Activated T-helper 2 cell treated with anti-CD3 and anti-CD28 coated beads, Interferon-gamma antibody, Interleukin-2, Interleukin-4, amounts not matched to agents 10 μg/mL and 5 μg/mL and 100 μg/mL, durations not matched to agents 14 hours and 24 hours and 36 hours (primary cell): ENCODE data around the gene CHKA. TPM values are rescaled to one million over a fixed set of nuclear protein-coding genes. Genes with fewer than 3 reads are reported as not detected.

Experiments used
- DNase-seq: peaks from one replicate; pipeline ENCODE4 v3.0.0; 2021; ENCODE audit warnings: low spot score
- H3K27ac Mint-ChIP-seq: one replicate; pipeline ENCODE4 v1.8.0; 2021; ENCODE audit warnings: mixed read lengths
- H3K27me3 Mint-ChIP-seq: one replicate; pipeline ENCODE4 v1.8.0; 2021; ENCODE audit warnings: low read depth, mixed read lengths
- H3K36me3 Mint-ChIP-seq: one replicate; pipeline ENCODE4 v1.8.0; 2021; ENCODE audit warnings: low read depth, mixed read lengths
- H3K4me1 Mint-ChIP-seq: one replicate; pipeline ENCODE4 v1.8.0; 2021; ENCODE audit warnings: low read depth, mixed read lengths
- H3K4me3 Mint-ChIP-seq: one replicate; pipeline ENCODE4 v1.8.0; 2021; ENCODE audit warnings: low read depth, mild to moderate bottlenecking, moderate library complexity, mixed read lengths
- H3K9me3 Mint-ChIP-seq: one replicate; pipeline ENCODE4 v1.8.0; 2021; ENCODE audit warnings: mixed read lengths
- intact Hi-C: fragments of 100-400 bp; cut with micrococcal nuclease; formaldehyde crosslinking; loops from one replicate; pipeline ENCODE4 v1.15.1; 2023
- total RNA-seq: library from RNA; stranded (reverse); gene quantifications from 2 replicates; pipeline ENCODE4 v1.2.3, GENCODE V29; 2022

The CHKA gene
- total RNA-seq, 1 donor from 2014 or later: 16.9 TPM

GRCh38 chr11:68020575-68020974, 100.6 kb downstream of the CHKA start:
- no peaks in the 10 kb centered on the region for H3K4me1 Mint-ChIP-seq
- H3K27ac Mint-ChIP-seq: no peak overlapping the region
- H3K9me3 Mint-ChIP-seq: no peaks in the 10 kb centered on the region
- no peak overlapping the region for H3K4me3 Mint-ChIP-seq
- intact Hi-C loops: no loop called here
- no peaks in the 10 kb centered on the region for H3K27me3 Mint-ChIP-seq
- H3K36me3 Mint-ChIP-seq: no peaks in the 10 kb centered on the region
- DNase-seq: no peak

DNA sequence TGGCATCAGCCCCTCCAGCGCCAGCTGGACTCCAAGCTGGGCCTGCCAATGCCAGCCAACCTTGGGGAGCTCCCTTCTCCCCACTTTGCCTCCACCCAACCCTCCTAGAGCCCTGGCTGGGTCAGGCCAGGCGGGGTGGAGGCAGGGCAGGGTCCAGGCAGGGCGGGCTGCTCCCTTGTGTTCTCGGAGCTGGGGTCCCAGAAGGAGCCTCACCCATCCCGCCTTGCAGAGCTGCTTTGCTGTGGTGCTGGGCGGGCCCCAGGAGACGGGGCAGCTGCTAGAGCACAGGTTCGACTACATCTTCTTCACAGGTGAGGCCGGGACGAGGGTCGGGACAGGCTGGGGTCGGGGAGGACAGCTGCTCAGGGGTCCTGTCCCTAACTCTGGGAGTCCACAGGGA, 101.7 kb downstream of the CHKA start:
- intact Hi-C loops: no loop called here
- Mint-ChIP-seq H3K4me1 (no peaks in the 10 kb centered on the region), H3K4me3 (no peak overlapping the region), H3K36me3 (no peaks in the 10 kb centered on the region), H3K9me3 (no peaks in the 10 kb centered on the region), H3K27ac (no peak overlapping the region), H3K27me3 (no peaks in the 10 kb centered on the region)
- no peak for DNase-seq

- H3K27me3 Mint-ChIP-seq: no peaks in the 10 kb centered on the region
- no peak overlapping the region for H3K4me3 Mint-ChIP-seq
- intact Hi-C loops: no loop called here
- DNase-seq: no peak
- H3K9me3 Mint-ChIP-seq: no peaks in the 10 kb centered on the region
- H3K36me3 Mint-ChIP-seq: no peaks in the 10 kb centered on the region
- H3K4me1 Mint-ChIP-seq: no peaks in the 10 kb centered on the region
- H3K27ac Mint-ChIP-seq: no peak overlapping the region
Measured at GRCh38 chr11:68018730-68019190, 102.4 kb downstream of the CHKA start.

GRCh38 chr11:68017980-68018729, 103.0 kb downstream of the CHKA start:
- DNase-seq: no peak
- no peaks in the 10 kb centered on the region for H3K36me3 Mint-ChIP-seq
- no peak overlapping the region for H3K27ac Mint-ChIP-seq
- H3K4me1 Mint-ChIP-seq: no peaks in the 10 kb centered on the region
- H3K27me3 Mint-ChIP-seq: no peaks in the 10 kb centered on the region
- intact Hi-C loops: no loop called here
- H3K4me3 Mint-ChIP-seq: no peak overlapping the region
- no peaks in the 10 kb centered on the region for H3K9me3 Mint-ChIP-seq

GRCh38 chr11:68016904-68017817, 104.0 kb downstream of the CHKA start:
- no peak overlapping the region for H3K27ac Mint-ChIP-seq
- H3K4me1 Mint-ChIP-seq: no peaks in the 10 kb centered on the region
- no peaks in the 10 kb centered on the region for H3K36me3 Mint-ChIP-seq

GRCh38 chr11:68016161-68016903, 104.9 kb downstream of the CHKA start:
- H3K36me3 Mint-ChIP-seq: no peaks in the 10 kb centered on the region
- H3K27ac Mint-ChIP-seq: no peak overlapping the region
- no peaks in the 10 kb centered on the region for H3K9me3 Mint-ChIP-seq
- intact Hi-C loops: no loop called here
- no peaks in the 10 kb centered on the region for H3K27me3 Mint-ChIP-seq
- H3K4me3 Mint-ChIP-seq: no peak overlapping the region
- H3K4me1 Mint-ChIP-seq: no peaks in the 10 kb centered on the region
- no peak for DNase-seq

More at GRCh38 chr11:68016904-68017817, 104.0 kb downstream of the CHKA start:
- H3K9me3 Mint-ChIP-seq: no peaks in the 10 kb centered on the region
- intact Hi-C loops: no loop called here
- H3K27me3 Mint-ChIP-seq: no peaks in the 10 kb centered on the region
- H3K4me3 Mint-ChIP-seq: no peak overlapping the region
- DNase-seq: no peak

GRCh38 chr11:68015467-68015866, 105.7 kb downstream of the CHKA start:
- DNase-seq: no peak
- H3K9me3 Mint-ChIP-seq: no peaks in the 10 kb centered on the region
- no peaks in the 10 kb centered on the region for H3K36me3 Mint-ChIP-seq
- no peaks in the 10 kb centered on the region for H3K27me3 Mint-ChIP-seq
- intact Hi-C loops: no loop called here
- H3K4me1 Mint-ChIP-seq: no peaks in the 10 kb centered on the region
- no peak overlapping the region for H3K4me3 Mint-ChIP-seq
- no peak overlapping the region for H3K27ac Mint-ChIP-seq

GRCh38 chr11:68014947-68015447, 106.2 kb downstream of the CHKA start:
- H3K27ac Mint-ChIP-seq: no peak overlapping the region
- no peak for DNase-seq
- intact Hi-C loops: no loop called here
- no peaks in the 10 kb centered on the region for H3K4me1 Mint-ChIP-seq
- no peaks in the 10 kb centered on the region for H3K36me3 Mint-ChIP-seq
- H3K4me3 Mint-ChIP-seq: no peak overlapping the region
- H3K9me3 Mint-ChIP-seq: no peaks in the 10 kb centered on the region
- no peaks in the 10 kb centered on the region for H3K27me3 Mint-ChIP-seq

DNA sequence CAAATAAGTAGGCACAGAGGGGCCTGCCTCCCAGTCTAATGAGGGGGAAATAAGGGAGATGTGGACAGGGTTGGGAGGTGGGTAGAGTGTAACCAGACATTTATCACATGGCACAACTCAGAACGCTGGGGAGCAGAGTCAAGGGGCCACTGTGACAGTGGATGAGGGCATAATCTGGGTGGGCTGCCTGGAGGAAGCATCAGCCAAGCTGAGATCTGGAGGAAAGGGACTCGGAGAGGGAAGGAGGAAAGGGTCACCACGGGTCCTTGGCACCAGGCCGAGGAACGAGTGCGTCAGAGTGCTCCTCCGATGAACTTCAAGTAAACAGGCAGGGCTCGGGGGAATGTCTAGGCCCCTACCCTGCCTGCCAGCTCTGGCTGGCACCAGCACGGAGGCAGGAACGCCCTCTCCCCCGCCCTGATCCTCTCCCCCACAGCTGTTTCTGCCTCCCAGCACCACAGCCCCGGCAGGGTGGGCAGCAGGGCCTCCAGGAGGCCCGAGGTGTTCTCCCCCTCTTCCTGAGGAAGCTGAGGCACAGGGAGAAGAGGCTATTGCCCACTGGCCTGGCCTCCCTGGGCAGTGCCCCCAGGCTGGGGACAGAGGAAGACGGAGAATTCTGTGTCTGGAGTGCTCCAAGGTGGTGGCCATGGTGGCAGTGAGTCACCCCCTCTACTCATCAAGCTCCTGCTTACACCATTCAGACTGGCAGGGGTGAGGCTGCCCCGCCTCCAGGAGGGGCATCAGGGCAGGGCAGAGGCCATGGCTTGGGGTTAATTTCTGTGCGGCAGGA, 106.8 kb downstream of the CHKA start:
- intact Hi-C loops: no loop called here
- no peak overlapping the region for H3K27ac Mint-ChIP-seq
- no peaks in the 10 kb centered on the region for H3K27me3 Mint-ChIP-seq
- H3K9me3 Mint-ChIP-seq: no peaks in the 10 kb centered on the region
- DNase-seq: no peak
- H3K4me1 Mint-ChIP-seq: peaks cover 2% of the 10 kb centered on the region
- H3K4me3 Mint-ChIP-seq: no peak overlapping the region
- H3K36me3 Mint-ChIP-seq: no peaks in the 10 kb centered on the region

DNA sequence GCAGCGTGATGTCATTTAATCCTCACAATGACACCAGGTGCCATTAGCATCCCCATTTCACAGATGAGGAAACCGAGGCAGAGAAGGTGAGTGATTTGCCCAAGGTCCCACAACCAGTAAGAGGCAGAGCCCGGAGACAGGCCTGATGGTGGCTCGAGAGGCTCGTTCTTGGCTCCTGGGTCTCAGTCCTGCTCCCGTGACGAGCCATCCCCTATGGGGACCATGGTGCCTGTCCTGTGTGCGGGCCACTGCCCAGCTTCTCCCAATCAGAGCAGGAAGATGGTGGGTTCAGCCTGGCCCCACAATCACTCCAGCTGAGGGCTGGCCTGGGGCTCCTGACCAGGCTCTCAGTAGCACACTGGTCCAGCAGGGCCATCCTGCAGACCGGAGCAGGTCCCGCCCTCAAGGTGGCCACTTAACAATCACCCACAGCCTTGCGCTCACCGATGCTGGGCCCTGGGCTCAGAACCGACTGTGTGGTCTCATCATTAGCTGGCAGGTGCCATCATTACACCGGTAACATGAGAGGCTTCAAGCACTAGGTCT, 107.5 kb downstream of the CHKA start:
- Mint-ChIP-seq H3K27me3 (no peaks in the 10 kb centered on the region), H3K9me3 (no peaks in the 10 kb centered on the region), H3K27ac (no peak overlapping the region), H3K4me1 (peaks cover 6% of the 10 kb centered on the region), H3K36me3 (no peaks in the 10 kb centered on the region), H3K4me3 (no peak overlapping the region)
- intact Hi-C loops: no loop called here
- no peak for DNase-seq

DNA sequence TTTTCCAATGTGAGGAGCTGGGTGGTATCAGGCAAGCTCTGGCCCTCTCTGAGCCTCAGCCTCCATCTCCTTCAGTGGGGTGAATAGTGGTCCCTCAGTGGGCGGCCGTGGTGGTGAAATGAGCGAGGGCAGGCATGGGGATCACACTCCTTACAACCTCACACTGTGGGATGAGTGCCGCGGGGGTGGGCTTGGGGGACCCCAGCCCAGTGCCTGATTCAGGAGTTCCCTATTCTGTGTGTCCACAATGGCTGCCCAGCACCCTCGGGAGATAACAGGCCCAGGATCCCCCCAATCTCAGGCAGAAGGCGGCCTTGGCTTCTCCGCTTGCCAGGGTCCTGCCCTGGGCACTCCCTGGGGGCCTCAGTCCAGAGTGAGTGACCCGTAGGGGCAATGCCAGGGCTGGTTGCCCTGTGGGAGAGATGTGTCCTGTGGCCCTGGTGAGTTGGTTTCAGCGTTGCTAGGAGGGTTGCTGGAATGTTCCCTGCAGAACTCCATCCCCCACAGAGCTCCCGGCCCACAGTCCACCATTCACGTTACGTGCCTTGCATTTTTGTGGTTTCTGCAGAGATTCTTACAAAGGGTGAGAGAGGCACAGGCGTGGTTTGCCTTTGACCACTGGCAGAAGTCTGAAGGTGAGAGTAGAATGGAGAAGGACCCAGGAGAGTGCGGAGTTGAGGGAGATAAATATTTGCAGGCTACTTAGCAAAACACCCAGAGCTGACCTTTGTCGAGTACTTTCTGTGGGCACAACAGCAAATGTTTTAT, 108.2 kb downstream of the CHKA start:
- Mint-ChIP-seq H3K27me3 (no peaks in the 10 kb centered on the region), H3K27ac (no peak overlapping the region), H3K36me3 (no peaks in the 10 kb centered on the region), H3K4me3 (no peak overlapping the region), H3K9me3 (no peaks in the 10 kb centered on the region), H3K4me1 (peaks cover 6% of the 10 kb centered on the region)
- no peak for DNase-seq
- intact Hi-C loops: no loop called here
